Testis (tissue), 2 donors: Measurements from ENCODE around the gene MED26.

ENCODE experiments used
- POLR2A ChIP-seq: fragments of 450-650 bp; IDR thresholded peaks from one replicate; pipeline ENCODE4 v1.6.1; 2017; ENCODE audit warnings: antibody characterized with exemption, mild to moderate bottlenecking, moderate library complexity
- TF ChIP-seq, protein P1 (sequence below), 3 experiments: fragments of 450-650 bp in 2 of 3; fragments of 200-600 bp in 1 of 3; sonication (generic) in 1 of 3; IDR thresholded peaks; one replicate each; pipeline ENCODE4 v1.5.1; 2016 to 2019; ENCODE audit warnings: antibody characterized with exemption in 3 of 3, mild to moderate bottlenecking in 2 of 3, moderate library complexity in 1 of 3

GRCh38 chr19:16654140-16654539 is 26.1 kb upstream of the MED26 start:
- TF ChIP-seq, protein P1, sequence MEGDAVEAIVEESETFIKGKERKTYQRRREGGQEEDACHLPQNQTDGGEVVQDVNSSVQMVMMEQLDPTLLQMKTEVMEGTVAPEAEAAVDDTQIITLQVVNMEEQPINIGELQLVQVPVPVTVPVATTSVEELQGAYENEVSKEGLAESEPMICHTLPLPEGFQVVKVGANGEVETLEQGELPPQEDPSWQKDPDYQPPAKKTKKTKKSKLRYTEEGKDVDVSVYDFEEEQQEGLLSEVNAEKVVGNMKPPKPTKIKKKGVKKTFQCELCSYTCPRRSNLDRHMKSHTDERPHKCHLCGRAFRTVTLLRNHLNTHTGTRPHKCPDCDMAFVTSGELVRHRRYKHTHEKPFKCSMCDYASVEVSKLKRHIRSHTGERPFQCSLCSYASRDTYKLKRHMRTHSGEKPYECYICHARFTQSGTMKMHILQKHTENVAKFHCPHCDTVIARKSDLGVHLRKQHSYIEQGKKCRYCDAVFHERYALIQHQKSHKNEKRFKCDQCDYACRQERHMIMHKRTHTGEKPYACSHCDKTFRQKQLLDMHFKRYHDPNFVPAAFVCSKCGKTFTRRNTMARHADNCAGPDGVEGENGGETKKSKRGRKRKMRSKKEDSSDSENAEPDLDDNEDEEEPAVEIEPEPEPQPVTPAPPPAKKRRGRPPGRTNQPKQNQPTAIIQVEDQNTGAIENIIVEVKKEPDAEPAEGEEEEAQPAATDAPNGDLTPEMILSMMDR (IDR thresholded peaks at IDR 0.05) = no peak
- no peak for TF ChIP-seq POLR2A
